ENCODE results near the gene DNASE1L1. TPM values are rescaled to one million over a fixed set of nuclear protein-coding genes. Genes with fewer than 3 reads are reported as not detected.
"Not testable (repeated sequence)": the region's sequence is repeated elsewhere in the genome, so short reads cannot be mapped to it uniquely, and the experiment has no call there.

The DNASE1L1 gene
- total RNA-seq, 2 experiments from 2014 or later: 21.8 to 24.3 TPM

GRCh38 chrX:154398668-154399526, 10.2 kb downstream of the DNASE1L1 start:
- no peaks in the 10 kb centered on the region for H3K27me3 Mint-ChIP-seq
- peaks cover 13% of the 10 kb centered on the region for H3K4me1 Mint-ChIP-seq
- CTCF ChIA-PET: interaction anchor here (0.8 to 2.8 kb wide), 10 partner anchors 11 to 135 kb away, joined by 3 to 12 read pairs (median 3); partner anchors contain the start of gene FLNA
- H3K9me3 Mint-ChIP-seq: no peaks in the 10 kb centered on the region
- H3K4me3 Mint-ChIP-seq: peak overlapping the region; percentile 96
- peak overlapping the region; percentile 100 for H3K27ac Mint-ChIP-seq
- DNase-seq: peak; percentile 89
- H3K36me3 Mint-ChIP-seq (ENCODE audit: low read depth): peaks cover 26% of the 10 kb centered on the region
- POLR2A ChIA-PET: interaction anchor here (1.1 to 1.2 kb wide), 3 partner anchors 12 to 91 kb away, joined by 3 to 4 read pairs (median 4); partner anchors contain the start of genes SLC10A3 and TAFAZZIN

- POLR2A ChIA-PET: interaction anchor here (0.6 to 1.2 kb wide), 3 partner anchors 14 to 423 kb away, joined by 3 to 4 read pairs (median 3); partner anchors contain the start of gene SLC10A3
- Mint-ChIP-seq H3K9me3 (no peaks in the 10 kb centered on the region), H3K27ac (peak within 1 kb of the TSS; percentile 100), H3K36me3 (ENCODE audit: low read depth) (peaks cover 26% of the 10 kb centered on the region), H3K27me3 (no peaks in the 10 kb centered on the region), H3K4me3 (peak within 1 kb of the TSS; percentile 96), H3K4me1 (peaks cover 13% of the 10 kb centered on the region)
- CTCF ChIA-PET: interaction anchor here (0.5 to 2.8 kb wide), 8 partner anchors 16 to 136 kb away, joined by 3 to 10 read pairs (median 3); partner anchors contain the start of gene FLNA
- DNase-seq: peak; percentile 91
These were observed 11.0 kb downstream of the DNASE1L1 start, which contains the start of gene RPL10 for GRCh38 chrX:154397888-154398667. RPL10 (plus strand) TSS chrX:154398377; CDS start chrX:154398520, 143 bp downstream.

- H3K27me3 Mint-ChIP-seq: no peaks in the 10 kb centered on the region
- H3K4me3 Mint-ChIP-seq: peak overlapping the region; percentile 96
- DNase-seq: peak; percentile 58
- peaks cover 26% of the 10 kb centered on the region for H3K36me3 Mint-ChIP-seq (ENCODE audit: low read depth)
- CTCF ChIA-PET: interaction anchor here (0.5 to 2.8 kb wide), 4 partner anchors 16 to 127 kb away, joined by 3 to 10 read pairs (median 4); partner anchors contain the start of gene FLNA
- peak overlapping the region; percentile 100 for H3K27ac Mint-ChIP-seq
- no peaks in the 10 kb centered on the region for H3K9me3 Mint-ChIP-seq
- POLR2A ChIA-PET: interaction anchor here (0.6 to 1.1 kb wide), 2 partner anchors 15 to 422 kb away, joined by 3 to 4 read pairs; no protein-coding TSS in a partner anchor
- H3K4me1 Mint-ChIP-seq: peaks cover 13% of the 10 kb centered on the region
These were observed 11.8 kb downstream of the DNASE1L1 start for GRCh38 chrX:154396973-154397887.

GRCh38 chrX:154396363-154396762, 12.7 kb downstream of the DNASE1L1 start:
- H3K4me1 Mint-ChIP-seq: peaks cover 13% of the 10 kb centered on the region

GRCh38 chrX:154389812-154390747, 19.0 kb downstream of the DNASE1L1 start:
- H3K27me3 Mint-ChIP-seq; H3K4me1 Mint-ChIP-seq; H3K36me3 Mint-ChIP-seq (ENCODE audit: low read depth); CTCF ChIA-PET; DNase-seq; H3K4me3 Mint-ChIP-seq; H3K9me3 Mint-ChIP-seq; POLR2A ChIA-PET; H3K27ac Mint-ChIP-seq: not testable (repeated sequence)

More at GRCh38 chrX:154396363-154396762, 12.7 kb downstream of the DNASE1L1 start:
- H3K9me3 Mint-ChIP-seq, DNase-seq, POLR2A ChIA-PET, H3K27me3 Mint-ChIP-seq: not testable (repeated sequence)
- CTCF ChIA-PET: interaction anchor here (0.9 to 2.8 kb wide), 2 partner anchors 19 to 23 kb away, joined by 3 to 10 read pairs; partner anchors contain the start of gene FLNA
- Mint-ChIP-seq H3K36me3 (ENCODE audit: low read depth) (peaks cover 26% of the 10 kb centered on the region), H3K27ac (peak overlapping the region; percentile 9), H3K4me3 (peak overlapping the region; percentile 96)

GRCh38 chrX:154388649-154389048, 20.4 kb downstream of the DNASE1L1 start:
- H3K9me3 Mint-ChIP-seq; H3K36me3 Mint-ChIP-seq (ENCODE audit: low read depth); CTCF ChIA-PET; H3K4me1 Mint-ChIP-seq; H3K27ac Mint-ChIP-seq; POLR2A ChIA-PET; H3K27me3 Mint-ChIP-seq; DNase-seq; H3K4me3 Mint-ChIP-seq: not testable (repeated sequence)

- H3K36me3 Mint-ChIP-seq (ENCODE audit: low read depth); POLR2A ChIA-PET; DNase-seq; CTCF ChIA-PET; H3K4me1 Mint-ChIP-seq; H3K27me3 Mint-ChIP-seq; H3K4me3 Mint-ChIP-seq; H3K9me3 Mint-ChIP-seq; H3K27ac Mint-ChIP-seq: not testable (repeated sequence)
These were observed 21.0 kb downstream of the DNASE1L1 start for GRCh38 chrX:154388094-154388493.

- Mint-ChIP-seq H3K27me3 (no peaks in the 10 kb centered on the region), H3K9me3 (no peaks in the 10 kb centered on the region), H3K4me1 (peaks cover 14% of the 10 kb centered on the region), H3K27ac (peak overlapping the region; percentile 13), H3K36me3 (ENCODE audit: low read depth) (peaks cover 9% of the 10 kb centered on the region), H3K4me3 (no peak overlapping the region)
- ChIA-PET CTCF (interaction anchor here (1.0 to 1.5 kb wide), 2 partner anchors 11 to 21 kb away, joined by 3 to 4 read pairs; no protein-coding TSS in a partner anchor), POLR2A (no interaction called here)
- DNase-seq: no peak
These were observed 24.7 kb downstream of the DNASE1L1 start for GRCh38 chrX:154384284-154384892.

GRCh38 chrX:154383359-154384283, 25.4 kb downstream of the DNASE1L1 start:
- Mint-ChIP-seq H3K27ac (no peak overlapping the region), H3K4me1 (peaks cover 14% of the 10 kb centered on the region), H3K36me3 (ENCODE audit: low read depth) (peaks cover 9% of the 10 kb centered on the region), H3K9me3 (no peaks in the 10 kb centered on the region), H3K4me3 (no peak overlapping the region), H3K27me3 (no peaks in the 10 kb centered on the region)
- ChIA-PET POLR2A (interaction anchor here (1.1 kb wide), 1 partner anchor 12 kb away, joined by 5 read pairs; no protein-coding TSS in a partner anchor), CTCF (interaction anchor here (1.0 to 1.5 kb wide), 2 partner anchors 10 to 20 kb away, joined by 3 to 4 read pairs; no protein-coding TSS in a partner anchor)
- DNase-seq: no peak
